Stimulated activated CD4-positive, alpha-beta T cell treated with anti-CD3 and anti-CD28 coated beads, TNF-alpha, amount 100 ng/mL, for 48 hours (primary cell): ENCODE data around the gene ADARB2.
"Not testable (repeated sequence)": the region's sequence is repeated elsewhere in the genome, so short reads cannot be mapped to it uniquely, and the experiment has no call there.

Source experiments
- DNase-seq, 3 donors: peaks; one replicate each; pipeline ENCODE4 v3.0.0-alpha.2; 2020; ENCODE audit warnings: low read depth in 3 of 3

ADARB2 gene

GRCh38 chr10:1467334-1468076 is 269.8 kb downstream of the ADARB2 start:
- DNase-seq = no peak

GRCh38 chr10:1465993-1466764 is 271.1 kb downstream of the ADARB2 start:
- DNase-seq = no peak

- no peak for DNase-seq
These were observed 271.9 kb downstream of the ADARB2 start for GRCh38 chr10:1465418-1465911.

GRCh38 chr10:1464881-1465417 is 272.4 kb downstream of the ADARB2 start:
- no peak for DNase-seq

GRCh38 chr10:1463971-1464370 is 273.4 kb downstream of the ADARB2 start:
- not testable (repeated sequence) for DNase-seq

- DNase-seq = no peak
These were observed 274.2 kb downstream of the ADARB2 start for GRCh38 chr10:1462994-1463633.

GRCh38 chr10:1462521-1462920 is 274.8 kb downstream of the ADARB2 start:
- no peak for DNase-seq

- DNase-seq = no peak
These were observed 275.3 kb downstream of the ADARB2 start for GRCh38 chr10:1462032-1462431.

- DNase-seq = no peak
These were observed 276.3 kb downstream of the ADARB2 start for GRCh38 chr10:1461016-1461415.

GRCh38 chr10:1459664-1460063 is 277.7 kb downstream of the ADARB2 start:
- not testable (repeated sequence) for DNase-seq

- no peak for DNase-seq
These were observed 282.4 kb downstream of the ADARB2 start for GRCh38 chr10:1454951-1455350.

GRCh38 chr10:1454428-1454827 is 282.9 kb downstream of the ADARB2 start:
- DNase-seq = peak in 1 of 3 donors; percentile 3

- DNase-seq = no peak
These were observed 284.5 kb downstream of the ADARB2 start for GRCh38 chr10:1452777-1453176.

GRCh38 chr10:1451941-1452340 is 285.4 kb downstream of the ADARB2 start:
- DNase-seq = no peak

GRCh38 chr10:1451362-1451888 is 285.9 kb downstream of the ADARB2 start:
- DNase-seq = no peak

GRCh38 chr10:1449572-1450205 is 287.6 kb downstream of the ADARB2 start:
- DNase-seq = no peak

- no peak for DNase-seq
These were observed 288.3 kb downstream of the ADARB2 start for GRCh38 chr10:1449021-1449420.

- DNase-seq = no peak
These were observed 288.9 kb downstream of the ADARB2 start for GRCh38 chr10:1448252-1448930.

- DNase-seq = no peak
These were observed 292.5 kb downstream of the ADARB2 start for GRCh38 chr10:1444826-1445225.

- DNase-seq = no peak
These were observed 296.4 kb downstream of the ADARB2 start for GRCh38 chr10:1440897-1441296.
